Measurements from ENCODE around the gene DKKL1. TPM values are rescaled to one million over a fixed set of nuclear protein-coding genes. Genes with fewer than 3 reads are reported as not detected.
A peak's percentile ranks its signal among the peaks of the same experiment; 100 is the strongest.
"Not testable (repeated sequence)": the region's sequence is repeated elsewhere in the genome, so short reads cannot be mapped to it uniquely, and the experiment has no call there.

Gene DKKL1
- total RNA-seq, 2 donors from 2014 or later: not detected

DNA sequence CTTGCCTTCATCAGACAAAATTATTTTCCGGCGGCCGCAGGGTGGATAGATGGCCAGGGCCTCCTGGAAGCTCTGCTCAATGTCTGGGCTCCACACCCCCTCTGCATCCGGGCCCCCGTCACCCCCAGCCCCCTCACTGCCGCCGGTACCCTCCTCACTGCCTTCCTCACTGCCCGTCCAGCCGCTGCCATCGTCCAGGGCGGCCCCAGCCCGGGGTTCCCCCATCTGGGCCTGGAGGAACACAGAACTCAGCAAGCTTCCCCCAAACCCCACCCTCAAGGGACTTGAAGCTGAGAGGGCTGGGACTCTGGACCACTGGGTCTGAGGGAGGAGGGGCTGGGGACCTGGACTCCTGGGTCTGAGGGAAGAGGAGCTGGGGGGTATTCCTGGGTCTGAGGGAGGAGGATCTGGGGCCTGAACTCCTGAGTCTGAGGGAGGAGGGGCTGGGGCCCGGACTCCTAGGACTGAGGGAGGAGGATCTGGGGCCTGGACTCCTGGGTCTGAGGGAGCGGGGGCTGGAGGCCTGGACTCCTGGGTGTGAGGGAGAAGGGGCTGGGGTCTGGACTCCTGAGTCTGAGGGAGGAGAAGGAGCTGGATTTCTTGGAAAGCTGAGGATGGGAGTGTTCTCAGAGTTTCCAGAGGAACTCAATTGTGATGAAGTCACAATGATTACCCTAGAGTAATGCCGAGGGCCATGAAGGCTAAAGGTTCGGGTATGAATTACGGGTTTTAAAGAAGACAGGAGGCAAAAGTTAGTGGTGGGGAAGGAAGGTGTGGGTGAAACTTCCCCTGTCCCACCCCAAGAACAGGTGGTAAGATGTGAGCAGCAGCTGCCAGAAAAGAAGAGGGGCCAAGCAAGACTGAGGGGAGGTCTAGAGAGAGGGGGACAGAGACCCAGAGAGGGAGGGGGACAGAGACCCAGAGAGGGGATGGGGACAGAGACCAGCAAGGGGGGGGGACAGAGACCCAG is 3.5 kb upstream of the DKKL1 start:
- DNase-seq (no peak), ATAC-seq (no peak)
- Mint-ChIP-seq H3K27ac (no peak overlapping the region), H3K27me3 (peaks cover 7% of the 10 kb centered on the region), H3K36me3 (ENCODE audit: low read depth) (peaks cover 5% of the 10 kb centered on the region), H3K4me1 (peaks cover 32% of the 10 kb centered on the region), H3K4me3 (peak overlapping the region; percentile 25)
- no peaks in the 10 kb centered on the region for H3K9me3 ChIP-seq (ENCODE audit: control insufficient read depth, low read length, poor library complexity, severe bottlenecking)

DNA sequence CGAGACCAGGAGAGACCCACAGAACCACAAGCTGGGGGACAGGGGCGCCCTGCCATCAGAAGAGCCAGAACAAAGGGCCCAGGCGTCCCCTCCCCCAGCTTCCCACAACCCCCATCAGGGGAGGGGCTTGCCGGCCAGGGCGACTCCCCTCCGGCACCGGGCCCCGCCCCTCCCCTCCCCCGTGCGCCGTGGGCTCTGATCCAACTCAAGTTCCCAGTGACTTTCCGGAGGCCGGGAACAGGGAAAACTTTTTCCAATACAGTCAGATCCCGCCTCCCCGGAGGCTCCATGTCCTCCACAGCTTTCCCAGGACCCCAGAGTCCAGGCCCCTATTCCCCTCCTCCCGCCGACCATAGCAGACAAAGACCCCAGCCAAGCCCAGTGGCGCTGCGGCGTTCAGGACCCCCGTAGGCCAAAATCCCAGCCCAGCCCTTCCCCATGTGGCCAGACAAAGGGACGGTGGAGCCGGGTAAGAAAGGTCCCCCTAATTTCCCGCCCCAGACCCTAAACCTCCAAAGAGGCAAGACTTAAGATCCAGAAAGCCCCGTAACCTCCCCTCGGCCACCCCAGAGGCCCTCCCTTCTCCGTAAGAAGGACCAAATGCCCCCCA is 2.1 kb upstream of the DKKL1 start:
- no peak for ATAC-seq
- H3K9me3 ChIP-seq (ENCODE audit: control insufficient read depth, low read length, poor library complexity, severe bottlenecking): no peaks in the 10 kb centered on the region
- peaks cover 6% of the 10 kb centered on the region for H3K36me3 Mint-ChIP-seq (ENCODE audit: low read depth)
- no peak overlapping the region for H3K4me3 Mint-ChIP-seq
- no peak for DNase-seq
- peaks cover 22% of the 10 kb centered on the region for H3K4me1 Mint-ChIP-seq
- H3K27me3 Mint-ChIP-seq: no peaks in the 10 kb centered on the region
- H3K27ac Mint-ChIP-seq: no peak overlapping the region

DNA sequence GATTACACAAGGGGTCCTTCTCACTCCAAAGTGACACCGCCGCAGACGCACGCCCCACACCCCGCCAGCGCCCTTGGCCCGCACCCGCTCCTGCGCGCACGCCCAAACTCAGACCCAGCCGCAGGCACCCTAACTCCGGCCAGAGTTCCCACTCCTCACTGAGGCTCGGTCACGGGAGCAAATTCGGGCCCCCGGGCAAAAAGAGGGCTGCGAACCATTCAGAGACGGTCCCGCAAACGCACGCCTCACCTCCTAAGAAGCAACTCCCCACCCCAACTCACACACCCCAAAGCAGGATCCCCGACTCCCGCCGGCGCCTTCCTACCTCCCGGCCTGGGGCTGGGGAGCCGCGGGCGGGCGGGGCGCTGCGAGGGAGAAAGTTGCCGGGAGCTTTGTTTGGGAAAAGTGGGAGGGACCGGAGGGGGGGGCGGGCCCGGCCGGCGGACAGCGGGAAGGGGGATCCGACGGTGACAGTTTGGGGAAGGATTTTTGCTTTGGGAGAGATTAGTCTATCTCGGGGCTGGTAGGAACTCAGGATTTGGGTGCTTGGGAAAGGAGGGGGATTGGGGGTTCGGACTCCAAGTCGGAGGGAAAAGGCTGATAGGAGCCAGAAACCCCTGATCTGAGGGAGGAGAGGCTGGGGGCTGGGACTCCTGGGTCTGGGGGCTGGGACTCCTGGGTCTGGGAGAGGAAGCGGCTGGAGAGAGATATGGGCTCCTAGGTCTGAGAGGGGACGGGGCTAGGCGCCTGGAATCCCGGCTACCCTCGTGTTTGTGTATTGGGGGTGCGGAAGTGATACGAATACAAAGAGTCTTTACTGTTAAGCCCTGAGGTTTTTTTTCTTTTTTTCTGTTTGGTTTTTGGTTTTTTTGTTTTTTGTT is 1.4 kb upstream of the DKKL1 start, which contains the start of gene TEAD2:
TEAD2 (minus strand) TSS at position 369 of the 881 bp plus-strand sequence. CDS start 2,341 bp downstream, outside the sequence.
- H3K9me3 ChIP-seq (ENCODE audit: control insufficient read depth, low read length, poor library complexity, severe bottlenecking): no peaks in the 10 kb centered on the region
- Mint-ChIP-seq H3K27ac (no peak within 1 kb of the TSS), H3K27me3 (no peaks in the 10 kb centered on the region), H3K4me1 (peaks cover 20% of the 10 kb centered on the region), H3K36me3 (ENCODE audit: low read depth) (peaks cover 6% of the 10 kb centered on the region), H3K4me3 (no peak within 1 kb of the TSS)
- ATAC-seq: no peak
- DNase-seq: no peak

DNA sequence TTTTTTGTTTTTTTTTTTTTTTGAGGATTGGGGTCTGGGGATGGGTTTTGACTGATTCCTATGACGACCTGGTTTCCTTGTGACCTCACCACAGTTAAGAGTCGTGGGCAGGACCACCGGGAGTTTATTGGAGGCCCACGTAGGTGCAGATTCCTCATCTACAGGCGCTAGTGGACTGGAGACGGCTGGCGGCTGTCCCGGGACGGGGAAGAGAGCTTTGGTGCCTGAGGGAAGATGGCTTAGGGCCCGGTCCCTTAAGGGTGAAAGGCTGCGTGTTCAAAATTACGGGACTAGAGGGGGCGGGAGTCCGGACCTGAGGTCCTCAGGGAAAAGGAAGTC is 779 bp upstream of the DKKL1 start:
- ATAC-seq: no peak
- Mint-ChIP-seq H3K4me3 (no peak overlapping the region), H3K27ac (no peak overlapping the region), H3K36me3 (ENCODE audit: low read depth) (peaks cover 6% of the 10 kb centered on the region), H3K4me1 (peaks cover 20% of the 10 kb centered on the region), H3K27me3 (no peaks in the 10 kb centered on the region)
- no peak for DNase-seq
- H3K9me3 ChIP-seq (ENCODE audit: control insufficient read depth, low read length, poor library complexity, severe bottlenecking): no peaks in the 10 kb centered on the region

DNA sequence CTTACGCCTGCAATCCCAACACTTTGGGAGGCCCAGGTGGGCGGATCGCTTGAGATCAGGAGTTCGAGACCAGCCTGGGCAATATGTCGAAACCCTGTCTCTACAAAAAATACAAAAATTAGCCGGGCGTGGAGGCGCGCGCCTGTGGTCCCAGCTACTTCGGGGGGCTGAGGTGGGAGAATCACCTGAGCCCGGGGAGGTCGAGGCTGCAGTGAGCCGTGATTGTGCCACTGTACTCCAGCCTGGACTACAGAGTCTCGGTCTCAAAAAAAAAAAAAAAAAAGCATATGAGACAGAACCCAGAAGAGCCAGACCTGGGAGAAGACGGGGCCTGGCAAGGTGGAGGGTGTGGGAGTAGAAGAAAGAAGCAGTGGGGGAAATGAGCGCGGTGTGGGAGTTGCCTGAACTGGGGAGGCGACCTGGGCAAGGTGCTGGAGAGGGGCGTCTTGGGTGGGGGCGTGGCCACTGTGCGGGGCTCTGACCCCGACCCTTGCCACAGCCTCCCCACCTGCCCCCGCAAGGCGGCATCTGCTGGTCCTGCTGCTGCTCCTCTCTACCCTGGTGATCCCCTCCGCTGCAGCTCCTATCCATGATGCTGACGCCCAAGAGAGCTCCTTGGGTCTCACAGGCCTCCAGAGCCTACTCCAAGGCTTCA is 533 bp downstream of the DKKL1 start:
- peaks cover 7% of the 10 kb centered on the region for H3K9me3 ChIP-seq (ENCODE audit: control insufficient read depth, low read length, poor library complexity, severe bottlenecking)
- Mint-ChIP-seq H3K4me1 (peaks cover 20% of the 10 kb centered on the region), H3K36me3 (ENCODE audit: low read depth) (peaks cover 6% of the 10 kb centered on the region), H3K4me3 (no peak overlapping the region), H3K27me3 (no peaks in the 10 kb centered on the region), H3K27ac (no peak overlapping the region)
- DNase-seq: no peak
- ATAC-seq: no peak

DNA sequence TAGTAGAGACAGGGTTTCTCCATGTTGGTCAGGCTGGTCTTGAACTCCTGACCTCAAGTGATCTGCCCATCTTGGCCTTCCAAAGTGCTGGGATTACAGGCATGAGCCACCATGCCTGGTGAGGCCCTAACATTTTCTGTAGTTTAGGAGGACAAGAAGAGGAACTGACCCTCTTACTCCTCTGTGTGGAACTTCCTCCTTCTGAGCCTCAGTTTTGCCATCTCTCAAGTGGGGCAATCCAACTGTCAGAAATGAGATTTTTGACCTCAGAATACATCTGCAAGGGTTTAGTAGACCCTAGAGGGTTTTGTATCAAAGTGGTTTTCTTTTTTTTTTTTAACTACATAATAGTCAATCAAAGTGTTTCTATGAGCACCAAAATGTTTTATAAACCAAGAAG is 2.4 kb downstream of the DKKL1 start:
- Mint-ChIP-seq H3K36me3 (ENCODE audit: low read depth) (peaks cover 4% of the 10 kb centered on the region), H3K27ac (no peak overlapping the region), H3K4me3 (no peak overlapping the region), H3K27me3 (peaks cover 5% of the 10 kb centered on the region), H3K4me1 (peaks cover 10% of the 10 kb centered on the region)
- ATAC-seq: no peak
- no peak for DNase-seq
- peaks cover 7% of the 10 kb centered on the region for H3K9me3 ChIP-seq (ENCODE audit: control insufficient read depth, low read length, poor library complexity, severe bottlenecking)

DNA sequence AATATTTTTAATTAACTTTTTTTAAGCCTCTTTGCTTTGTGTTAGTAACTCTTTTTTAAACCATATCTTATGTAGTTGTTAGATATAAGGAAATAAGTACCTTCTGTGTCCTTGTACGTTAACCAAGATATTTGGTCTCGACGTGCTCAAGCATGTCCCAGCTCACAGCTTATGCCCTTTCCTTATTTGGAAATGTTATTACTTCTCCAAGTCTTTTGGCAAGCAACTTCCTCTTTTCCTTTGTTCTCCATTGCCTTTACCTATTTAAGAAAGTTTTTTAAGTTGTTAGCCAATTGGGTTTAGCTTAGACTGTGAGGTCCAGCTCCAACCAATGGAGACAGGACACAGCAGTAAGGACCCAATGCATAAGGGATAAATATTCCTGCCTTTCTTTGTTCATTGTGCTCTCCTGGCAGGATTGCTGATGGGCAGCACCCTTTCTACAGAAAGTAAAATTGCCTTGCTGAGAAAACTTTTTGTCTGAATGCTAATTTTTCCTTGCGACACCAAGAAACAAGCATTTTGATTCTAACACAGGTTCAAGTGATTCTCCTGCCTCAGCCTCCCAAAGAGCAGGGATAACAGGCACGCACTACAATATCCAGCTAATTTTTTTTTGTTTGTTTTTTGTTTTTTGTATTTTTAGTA is 5.2 kb downstream of the DKKL1 start:
- H3K4me3 Mint-ChIP-seq: no peak overlapping the region
- H3K36me3 Mint-ChIP-seq (ENCODE audit: low read depth): peaks cover 4% of the 10 kb centered on the region
- peaks cover 3% of the 10 kb centered on the region for H3K4me1 Mint-ChIP-seq
- H3K27ac Mint-ChIP-seq: no peak overlapping the region
- peaks cover 5% of the 10 kb centered on the region for H3K27me3 Mint-ChIP-seq
- DNase-seq (no peak), ATAC-seq (no peak)
- H3K9me3 ChIP-seq (ENCODE audit: control insufficient read depth, low read length, poor library complexity, severe bottlenecking): peaks cover 7% of the 10 kb centered on the region

DNA sequence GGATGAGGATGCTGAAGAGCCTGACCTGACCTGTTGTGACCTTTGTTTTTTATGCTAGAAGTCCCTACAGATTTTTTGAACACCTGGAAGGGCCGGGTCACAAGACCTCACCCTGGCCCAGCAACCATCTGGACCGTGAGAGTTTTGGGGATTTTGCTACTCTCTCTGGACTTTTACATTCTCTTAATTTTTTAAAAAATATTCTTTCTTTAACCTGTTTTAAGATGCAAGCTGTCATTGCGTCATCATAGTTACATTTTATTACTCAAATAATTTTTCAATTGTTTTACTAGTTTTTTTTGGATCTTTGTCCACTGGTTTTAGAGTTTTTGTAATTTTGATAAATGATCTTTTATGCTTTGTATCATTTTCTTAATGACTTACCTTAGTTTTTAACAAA is 7.5 kb downstream of the DKKL1 start:
- H3K27ac Mint-ChIP-seq: no peak overlapping the region
- peaks cover 20% of the 10 kb centered on the region for H3K27me3 Mint-ChIP-seq
- H3K36me3 Mint-ChIP-seq (ENCODE audit: low read depth): no peaks in the 10 kb centered on the region
- no peak for DNase-seq
- peaks cover 7% of the 10 kb centered on the region for H3K9me3 ChIP-seq (ENCODE audit: control insufficient read depth, low read length, poor library complexity, severe bottlenecking)
- no peak overlapping the region for H3K4me3 Mint-ChIP-seq
- H3K4me1 Mint-ChIP-seq: peaks cover 3% of the 10 kb centered on the region
- no peak for ATAC-seq

DNA sequence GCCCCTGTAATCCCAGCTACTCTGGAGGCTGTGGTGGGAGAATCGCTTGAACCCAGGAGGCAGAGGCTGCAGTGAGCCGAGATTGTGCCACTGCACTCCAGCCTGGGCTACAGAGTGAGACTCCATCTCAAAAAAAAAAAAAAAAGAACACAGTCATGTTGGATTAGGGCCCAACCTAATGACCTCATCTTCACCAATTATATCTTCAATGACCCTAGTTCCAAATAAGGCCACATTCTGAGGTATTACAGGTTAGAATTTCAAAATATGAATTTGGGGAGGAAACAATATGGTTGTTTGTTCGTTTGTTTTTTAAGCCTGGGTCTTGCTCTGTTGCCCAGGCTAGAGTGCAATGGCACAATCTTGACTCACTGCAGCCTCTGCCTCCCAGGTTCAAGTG is 9.5 kb downstream of the DKKL1 start:
- H3K36me3 Mint-ChIP-seq (ENCODE audit: low read depth); H3K4me3 Mint-ChIP-seq; ATAC-seq; H3K27ac Mint-ChIP-seq; H3K9me3 ChIP-seq (ENCODE audit: control insufficient read depth, low read length, poor library complexity, severe bottlenecking); H3K4me1 Mint-ChIP-seq; DNase-seq: not testable (repeated sequence)
- peaks cover 30% of the 10 kb centered on the region for H3K27me3 Mint-ChIP-seq

DNA sequence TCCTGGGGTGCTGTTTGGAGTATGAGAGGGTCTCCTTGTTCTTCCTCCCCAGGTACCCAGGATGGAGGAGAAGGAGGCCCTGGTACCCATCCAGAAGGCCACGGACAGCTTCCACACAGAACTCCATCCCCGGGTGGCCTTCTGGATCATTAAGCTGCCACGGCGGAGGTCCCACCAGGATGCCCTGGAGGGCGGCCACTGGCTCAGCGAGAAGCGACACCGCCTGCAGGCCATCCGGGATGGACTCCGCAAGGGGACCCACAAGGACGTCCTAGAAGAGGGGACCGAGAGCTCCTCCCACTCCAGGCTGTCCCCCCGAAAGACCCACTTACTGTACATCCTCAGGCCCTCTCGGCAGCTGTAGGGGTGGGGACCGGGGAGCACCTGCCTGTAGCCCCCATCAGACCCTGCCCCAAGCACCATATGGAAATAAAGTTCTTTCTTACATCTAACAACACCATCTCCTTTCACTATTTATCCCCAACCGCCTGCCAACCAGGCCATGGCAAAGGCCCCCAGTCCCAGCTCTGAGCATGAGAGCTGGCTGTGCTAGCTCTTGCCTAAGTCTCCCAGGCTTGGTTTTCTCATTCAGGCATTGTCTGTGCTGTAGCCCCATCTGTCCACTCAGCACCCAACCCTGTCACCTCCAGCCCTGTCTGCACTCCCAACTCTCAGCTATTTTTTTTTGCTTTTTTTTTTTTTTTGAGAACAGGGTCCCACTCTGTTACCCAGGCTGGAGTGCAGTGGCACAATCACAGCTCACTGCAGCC is 11.2 kb downstream of the DKKL1 start:
- Mint-ChIP-seq H3K36me3 (ENCODE audit: low read depth) (no peaks in the 10 kb centered on the region), H3K4me3 (no peak overlapping the region), H3K27ac (peak overlapping the region; percentile 27), H3K4me1 (peaks cover 5% of the 10 kb centered on the region), H3K27me3 (peaks cover 30% of the 10 kb centered on the region)
- no peaks in the 10 kb centered on the region for H3K9me3 ChIP-seq (ENCODE audit: control insufficient read depth, low read length, poor library complexity, severe bottlenecking)
- DNase-seq (no peak), ATAC-seq (no peak)

DNA sequence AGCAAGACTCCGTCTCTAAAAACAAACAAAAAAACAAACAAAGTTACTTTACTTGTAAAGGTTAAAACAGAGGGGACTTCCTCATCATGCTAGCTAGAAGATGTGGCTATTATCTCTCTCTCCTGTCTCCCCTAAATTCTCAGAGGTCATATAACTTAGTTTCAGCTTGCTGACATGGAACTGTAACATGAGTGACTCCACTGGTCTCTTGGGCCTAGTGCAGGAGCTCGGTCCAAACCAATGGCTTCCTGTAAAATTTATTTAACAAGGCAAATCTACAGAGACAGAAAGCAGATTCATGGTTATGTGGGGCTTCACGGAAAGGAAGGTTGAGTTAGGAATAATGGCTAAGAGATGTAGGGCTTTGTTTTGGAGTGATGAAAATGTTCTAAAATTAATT is 14.8 kb downstream of the DKKL1 start:
- DNase-seq: no peak
- no peaks in the 10 kb centered on the region for H3K9me3 ChIP-seq (ENCODE audit: control insufficient read depth, low read length, poor library complexity, severe bottlenecking)
- H3K4me3 Mint-ChIP-seq: no peak overlapping the region
- no peaks in the 10 kb centered on the region for H3K36me3 Mint-ChIP-seq (ENCODE audit: low read depth)
- H3K27ac Mint-ChIP-seq: no peak overlapping the region
- peaks cover 30% of the 10 kb centered on the region for H3K27me3 Mint-ChIP-seq
- H3K4me1 Mint-ChIP-seq: peaks cover 5% of the 10 kb centered on the region
- ATAC-seq: no peak

DNA sequence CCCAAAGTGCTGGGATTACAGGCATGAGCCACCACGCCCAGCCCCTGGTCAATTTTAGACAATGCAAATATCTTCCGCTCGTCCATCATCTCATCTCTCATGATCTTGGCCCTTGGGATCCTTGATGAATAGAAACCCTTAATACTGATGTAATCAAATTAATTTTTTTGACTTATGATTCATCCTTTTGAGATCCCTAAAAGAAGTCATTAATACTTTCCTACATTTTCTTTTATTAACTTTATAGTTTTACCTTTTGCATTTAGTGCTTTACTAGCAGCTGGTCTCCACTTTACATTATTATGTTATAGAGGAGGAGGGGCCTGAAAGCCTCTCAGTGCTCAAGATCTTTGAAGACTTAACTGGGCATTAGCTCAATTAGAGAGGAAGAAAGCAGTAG is 16.7 kb downstream of the DKKL1 start:
- H3K27ac Mint-ChIP-seq: no peak overlapping the region
- no peaks in the 10 kb centered on the region for H3K36me3 Mint-ChIP-seq (ENCODE audit: low read depth)
- peaks cover 24% of the 10 kb centered on the region for H3K27me3 Mint-ChIP-seq
- ATAC-seq (no peak), DNase-seq (no peak)
- no peak overlapping the region for H3K4me3 Mint-ChIP-seq
- H3K4me1 Mint-ChIP-seq: peaks cover 5% of the 10 kb centered on the region
- no peaks in the 10 kb centered on the region for H3K9me3 ChIP-seq (ENCODE audit: control insufficient read depth, low read length, poor library complexity, severe bottlenecking)
